Measurements from ENCODE around the gene RAP2A.

DNA sequence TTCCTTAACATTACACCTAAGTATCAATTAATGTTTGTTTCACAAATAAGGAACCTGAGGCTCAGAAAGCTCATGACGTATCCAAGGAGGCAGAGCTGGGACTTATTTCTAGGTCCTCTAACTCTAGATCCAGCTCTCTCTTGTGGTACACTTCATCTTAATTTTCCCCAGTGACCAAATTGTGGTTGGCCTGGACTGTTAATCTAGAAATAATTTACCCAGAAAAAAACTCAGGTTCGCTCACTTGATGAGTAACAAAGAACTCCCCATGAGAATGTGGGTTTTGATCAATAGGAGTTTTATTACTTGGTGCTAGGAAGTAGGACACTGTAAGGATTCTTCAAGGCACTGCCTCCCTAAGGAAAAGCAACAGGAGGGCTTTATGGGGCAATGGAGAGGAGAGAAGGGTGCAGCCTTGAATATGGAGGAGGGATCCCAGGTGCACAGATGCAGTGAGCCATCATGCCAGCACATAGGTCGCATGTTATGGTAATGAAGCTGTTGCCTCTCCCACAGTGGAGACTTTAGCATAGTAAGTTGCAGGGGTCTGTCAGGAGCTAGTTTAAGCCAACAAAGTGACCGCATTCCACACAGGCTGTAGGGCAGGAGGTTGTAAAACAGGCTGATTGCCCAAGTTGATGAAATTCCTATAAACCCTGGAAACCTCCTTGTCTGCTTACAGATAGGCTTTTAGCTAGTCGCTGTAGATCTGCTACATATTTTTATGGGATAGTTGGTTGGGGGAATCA is 14.7 kb downstream of the RAP2A start:
- TF ChIP-seq, protein P1, sequence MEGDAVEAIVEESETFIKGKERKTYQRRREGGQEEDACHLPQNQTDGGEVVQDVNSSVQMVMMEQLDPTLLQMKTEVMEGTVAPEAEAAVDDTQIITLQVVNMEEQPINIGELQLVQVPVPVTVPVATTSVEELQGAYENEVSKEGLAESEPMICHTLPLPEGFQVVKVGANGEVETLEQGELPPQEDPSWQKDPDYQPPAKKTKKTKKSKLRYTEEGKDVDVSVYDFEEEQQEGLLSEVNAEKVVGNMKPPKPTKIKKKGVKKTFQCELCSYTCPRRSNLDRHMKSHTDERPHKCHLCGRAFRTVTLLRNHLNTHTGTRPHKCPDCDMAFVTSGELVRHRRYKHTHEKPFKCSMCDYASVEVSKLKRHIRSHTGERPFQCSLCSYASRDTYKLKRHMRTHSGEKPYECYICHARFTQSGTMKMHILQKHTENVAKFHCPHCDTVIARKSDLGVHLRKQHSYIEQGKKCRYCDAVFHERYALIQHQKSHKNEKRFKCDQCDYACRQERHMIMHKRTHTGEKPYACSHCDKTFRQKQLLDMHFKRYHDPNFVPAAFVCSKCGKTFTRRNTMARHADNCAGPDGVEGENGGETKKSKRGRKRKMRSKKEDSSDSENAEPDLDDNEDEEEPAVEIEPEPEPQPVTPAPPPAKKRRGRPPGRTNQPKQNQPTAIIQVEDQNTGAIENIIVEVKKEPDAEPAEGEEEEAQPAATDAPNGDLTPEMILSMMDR (conservative IDR thresholded peaks at IDR 0.05; ENCODE audit: low read length): no peak
- no peak for TF ChIP-seq EZH2phosphoT487 (IDR thresholded peaks at IDR 0.05; ENCODE audit: borderline replicate concordance, low read depth, low read length)

Data from OCI-LY7 (cell line).